DND-41 (cell line): ENCODE results near the gene RAPGEF1.

Experiments
- ATAC-seq: fragments of 200-7000 bp; cut with Tn5 transposase; 3 replicates; pipeline ENCODE4 v1.9.1; 2021; ENCODE audit warnings: low read depth; ENCODE audit not compliant: insufficient read depth
- DNase-seq: peaks from one replicate; pipeline ENCODE4 v3.0.0-alpha.2; 2020
- H2AFZ ChIP-seq: 2 replicates; pipeline ENCODE4 v1.6.0; 2012; ENCODE audit warnings: low read depth, low read length
- H3K27ac ChIP-seq: 2 replicates; pipeline ENCODE4 v1.5.1; 2012; ENCODE audit warnings: low read length, inconsistent platforms
- H3K27me3 ChIP-seq: fragments of 200-600 bp; sonication (generic); 2 replicates; pipeline ENCODE4 v1.6.0; 2012; ENCODE audit warnings: low read length, mild to moderate bottlenecking, inconsistent platforms; ENCODE audit not compliant: insufficient read depth, poor library complexity
- H3K36me3 ChIP-seq: 2 replicates; pipeline ENCODE4 v1.5.1; 2012; ENCODE audit warnings: low read length, inconsistent platforms; ENCODE audit not compliant: insufficient read depth
- H3K4me1 ChIP-seq: 2 replicates; pipeline ENCODE4 v1.5.1; 2012; ENCODE audit warnings: mild to moderate bottlenecking, low read length; ENCODE audit not compliant: insufficient read depth
- H3K4me2 ChIP-seq: 2 replicates; pipeline ENCODE4 v1.6.0; 2012; ENCODE audit warnings: mild to moderate bottlenecking, moderate library complexity, low read length, inconsistent platforms; ENCODE audit not compliant: insufficient read depth
- H3K4me3 ChIP-seq, 2 experiments: fragments of 200-600 bp in 1 of 2; shearing (Covaris generic) in 1 of 2; 2 replicates each; pipeline ENCODE4 v1.5.1; 2012 to 2016; ENCODE audit warnings: inconsistent platforms in 2 of 2, low read length in 2 of 2, mild to moderate bottlenecking in 2 of 2, low read depth in 1 of 2, moderate library complexity in 1 of 2
- H3K79me2 ChIP-seq: 2 replicates; pipeline ENCODE4 v1.6.0; 2012; ENCODE audit warnings: low read length, inconsistent platforms; ENCODE audit not compliant: insufficient read depth
- H3K9ac ChIP-seq: 2 replicates; pipeline ENCODE4 v1.6.0; 2012; ENCODE audit warnings: low read depth, mild to moderate bottlenecking, inconsistent platforms, low read length, moderate library complexity
- H3K9me3 ChIP-seq: 2 replicates; pipeline ENCODE4 v1.5.1; 2012; ENCODE audit warnings: low read length, moderate library complexity, mild to moderate bottlenecking, inconsistent platforms; ENCODE audit not compliant: insufficient read depth, severe bottlenecking
- H4K20me1 ChIP-seq: 2 replicates; pipeline ENCODE4 v1.6.0; 2012; ENCODE audit warnings: low read length; ENCODE audit not compliant: insufficient read depth
- CTCF ChIP-seq: IDR thresholded peaks from 2 replicates; pipeline ENCODE4 v1.5.1; 2012; ENCODE audit warnings: borderline replicate concordance, low read length, moderate library complexity, mild to moderate bottlenecking; ENCODE audit not compliant: poor library complexity, severe bottlenecking; ENCODE audit errors: extremely low read depth
- EZH2 ChIP-seq: IDR thresholded peaks from 3 replicates; pipeline ENCODE4 v1.6.1; 2012; ENCODE audit warnings: borderline replicate concordance, low read depth, mild to moderate bottlenecking, moderate library complexity, low read length, inconsistent platforms; ENCODE audit not compliant: severe bottlenecking

Gene RAPGEF1

GRCh38 chr9:131701789-131702337 is 38.0 kb downstream of the RAPGEF1 start:
- no peak for DNase-seq

GRCh38 chr9:131701436-131701781 is 38.5 kb downstream of the RAPGEF1 start:
- no peak overlapping the region for H2AFZ ChIP-seq
- no peak overlapping the region for H3K27ac ChIP-seq
- DNase-seq, result no peak
- no peak overlapping the region for H3K9ac ChIP-seq
- H4K20me1 ChIP-seq, result peaks cover 71% of the 10 kb centered on the region
- H3K4me3 ChIP-seq, result no peak overlapping the region
- no peaks in the 10 kb centered on the region for H3K9me3 ChIP-seq
- no peaks in the 10 kb centered on the region for H3K4me1 ChIP-seq
- ATAC-seq, result no peak
- H3K79me2 ChIP-seq, result peaks cover 40% of the 10 kb centered on the region
- no peak for TF ChIP-seq CTCF
- TF ChIP-seq EZH2, result no peak
- H3K36me3 ChIP-seq, result no peaks in the 10 kb centered on the region
- H3K27me3 ChIP-seq, result no peaks in the 10 kb centered on the region
- H3K4me2 ChIP-seq, result no peak overlapping the region

More at GRCh38 chr9:131701789-131702337, 38.0 kb downstream of the RAPGEF1 start:
- Histone ChIP-seq H3K9ac (no peak overlapping the region), H3K4me3 (no peak overlapping the region), H3K9me3 (no peaks in the 10 kb centered on the region), H3K79me2 (peaks cover 44% of the 10 kb centered on the region), H3K27ac (no peak overlapping the region), H3K36me3 (no peaks in the 10 kb centered on the region), H3K4me2 (no peak overlapping the region), H3K27me3 (no peaks in the 10 kb centered on the region), H3K4me1 (no peaks in the 10 kb centered on the region), H4K20me1 (peaks cover 66% of the 10 kb centered on the region), H2AFZ (no peak overlapping the region)
- TF ChIP-seq CTCF, result no peak
- TF ChIP-seq EZH2, result no peak
- ATAC-seq, result no peak

- H3K36me3 ChIP-seq, result no peaks in the 10 kb centered on the region
- no peak for TF ChIP-seq EZH2
- H3K4me1 ChIP-seq, result no peaks in the 10 kb centered on the region
- peaks cover 40% of the 10 kb centered on the region for H3K79me2 ChIP-seq
- no peak overlapping the region for H3K27ac ChIP-seq
- DNase-seq (no peak), ATAC-seq (no peak)
- H2AFZ ChIP-seq, result no peak overlapping the region
- H3K9me3 ChIP-seq, result no peaks in the 10 kb centered on the region
- H4K20me1 ChIP-seq, result peaks cover 71% of the 10 kb centered on the region
- no peak overlapping the region for H3K4me3 ChIP-seq
- H3K27me3 ChIP-seq, result no peaks in the 10 kb centered on the region
- H3K9ac ChIP-seq, result no peak overlapping the region
- no peak overlapping the region for H3K4me2 ChIP-seq
Observed at GRCh38 chr9:131700765-131701435, 39.0 kb downstream of the RAPGEF1 start.

GRCh38 chr9:131700076-131700475 is 39.8 kb downstream of the RAPGEF1 start:
- no peak overlapping the region for H3K27ac ChIP-seq
- H3K4me2 ChIP-seq, result no peak overlapping the region
- TF ChIP-seq EZH2 (no peak), CTCF (no peak)
- no peak for DNase-seq
- H3K9ac ChIP-seq, result no peak overlapping the region
- no peaks in the 10 kb centered on the region for H3K36me3 ChIP-seq
- ATAC-seq, result no peak
- H3K79me2 ChIP-seq, result peaks cover 39% of the 10 kb centered on the region
- H4K20me1 ChIP-seq, result peaks cover 71% of the 10 kb centered on the region
- H3K4me1 ChIP-seq, result no peaks in the 10 kb centered on the region
- no peak overlapping the region for H2AFZ ChIP-seq
- no peaks in the 10 kb centered on the region for H3K9me3 ChIP-seq
- H3K27me3 ChIP-seq, result no peaks in the 10 kb centered on the region
- no peak overlapping the region for H3K4me3 ChIP-seq
